ENCODE results near the gene ZC3HAV1L.
"Not testable (repeated sequence)": the region's sequence is repeated elsewhere in the genome, so short reads cannot be mapped to it uniquely, and the experiment has no call there.

Gene ZC3HAV1L

GRCh38 chr7:139016931-139017511 is 18.8 kb downstream of the ZC3HAV1L start:
- Mint-ChIP-seq H3K4me3 (no peak overlapping the region), H3K4me1 (ENCODE audit: low read depth) (no peaks in the 10 kb centered on the region), H3K9me3 (no peaks in the 10 kb centered on the region), H3K27me3 (peaks cover 5% of the 10 kb centered on the region), H3K27ac (no peak overlapping the region), H3K36me3 (ENCODE audit: low read depth) (no peaks in the 10 kb centered on the region)

GRCh38 chr7:139011373-139011772 is 24.5 kb downstream of the ZC3HAV1L start:
- Mint-ChIP-seq H3K27ac (no peak overlapping the region), H3K36me3 (ENCODE audit: low read depth) (no peaks in the 10 kb centered on the region), H3K4me3 (no peak overlapping the region), H3K4me1 (ENCODE audit: low read depth) (no peaks in the 10 kb centered on the region), H3K9me3 (no peaks in the 10 kb centered on the region), H3K27me3 (peaks cover 5% of the 10 kb centered on the region)

- Mint-ChIP-seq H3K4me1 (ENCODE audit: low read depth) (peaks cover under 1% of the 10 kb centered on the region), H3K9me3 (peaks cover 22% of the 10 kb centered on the region)
These were observed 31.3 kb downstream of the ZC3HAV1L start for GRCh38 chr7:139004321-139005090.

GRCh38 chr7:138999414-138999813 is 36.4 kb downstream of the ZC3HAV1L start:
- peaks cover 3% of the 10 kb centered on the region for H3K27me3 Mint-ChIP-seq
- H3K4me1 Mint-ChIP-seq (ENCODE audit: low read depth) = peaks cover 5% of the 10 kb centered on the region
- H3K36me3 Mint-ChIP-seq (ENCODE audit: low read depth) = no peaks in the 10 kb centered on the region
- no peak overlapping the region for H3K27ac Mint-ChIP-seq
- H3K9me3 Mint-ChIP-seq = peaks cover 5% of the 10 kb centered on the region
- H3K4me3 Mint-ChIP-seq = no peak overlapping the region

More at GRCh38 chr7:139004321-139005090, 31.3 kb downstream of the ZC3HAV1L start:
- peaks cover 3% of the 10 kb centered on the region for H3K27me3 Mint-ChIP-seq
- H3K27ac Mint-ChIP-seq = no peak overlapping the region
- no peaks in the 10 kb centered on the region for H3K36me3 Mint-ChIP-seq (ENCODE audit: low read depth)
- H3K4me3 Mint-ChIP-seq = no peak overlapping the region

- no peak overlapping the region for H3K27ac Mint-ChIP-seq
- H3K9me3 Mint-ChIP-seq = peaks cover 6% of the 10 kb centered on the region
- peaks cover 10% of the 10 kb centered on the region for H3K27me3 Mint-ChIP-seq
- H3K4me3 Mint-ChIP-seq = no peak overlapping the region
- no peaks in the 10 kb centered on the region for H3K4me1 Mint-ChIP-seq (ENCODE audit: low read depth)
- H3K36me3 Mint-ChIP-seq (ENCODE audit: low read depth) = no peaks in the 10 kb centered on the region
These were observed 43.8 kb downstream of the ZC3HAV1L start for GRCh38 chr7:138992052-138992531.

- Mint-ChIP-seq H3K36me3 (ENCODE audit: low read depth) (no peaks in the 10 kb centered on the region), H3K27me3 (peaks cover 19% of the 10 kb centered on the region), H3K27ac (no peak overlapping the region), H3K4me3 (no peak overlapping the region), H3K9me3 (peaks cover 6% of the 10 kb centered on the region), H3K4me1 (ENCODE audit: low read depth) (no peaks in the 10 kb centered on the region)
These were observed 48.2 kb downstream of the ZC3HAV1L start for GRCh38 chr7:138987686-138988085.

- Mint-ChIP-seq H3K9me3 (no peaks in the 10 kb centered on the region), H3K27me3 (peaks cover 43% of the 10 kb centered on the region), H3K4me3 (peak overlapping the region; percentile 60), H3K27ac (no peak overlapping the region), H3K36me3 (ENCODE audit: low read depth) (no peaks in the 10 kb centered on the region), H3K4me1 (ENCODE audit: low read depth) (peaks cover 14% of the 10 kb centered on the region)
These were observed 53.6 kb downstream of the ZC3HAV1L start for GRCh38 chr7:138982204-138982623.

GRCh38 chr7:138981332-138982203 is 54.3 kb downstream of the ZC3HAV1L start, which contains the start of gene KIAA1549:
TSS of gene KIAA1549 (minus strand) at chr7:138981389. CDS start at chr7:138981269, 120 bp downstream.
- Mint-ChIP-seq H3K4me3 (peak within 1 kb of the TSS; percentile 84), H3K36me3 (ENCODE audit: low read depth) (no peaks in the 10 kb centered on the region), H3K4me1 (ENCODE audit: low read depth) (peaks cover 14% of the 10 kb centered on the region), H3K9me3 (no peaks in the 10 kb centered on the region), H3K27me3 (peaks cover 43% of the 10 kb centered on the region), H3K27ac (peak within 1 kb of the TSS; percentile 75)

GRCh38 chr7:138980563-138981291 is 55.1 kb downstream of the ZC3HAV1L start:
- H3K4me3 Mint-ChIP-seq = peak overlapping the region; percentile 84
- peaks cover 14% of the 10 kb centered on the region for H3K4me1 Mint-ChIP-seq (ENCODE audit: low read depth)
- no peaks in the 10 kb centered on the region for H3K36me3 Mint-ChIP-seq (ENCODE audit: low read depth)
- H3K27ac Mint-ChIP-seq = peak overlapping the region; percentile 75
- peaks cover 38% of the 10 kb centered on the region for H3K27me3 Mint-ChIP-seq
- H3K9me3 Mint-ChIP-seq = no peaks in the 10 kb centered on the region

GRCh38 chr7:138979988-138980562 is 55.8 kb downstream of the ZC3HAV1L start:
- Mint-ChIP-seq H3K9me3 (no peaks in the 10 kb centered on the region), H3K36me3 (ENCODE audit: low read depth) (no peaks in the 10 kb centered on the region), H3K27ac (no peak overlapping the region), H3K4me3 (peak overlapping the region; percentile 84), H3K27me3 (peaks cover 40% of the 10 kb centered on the region), H3K4me1 (ENCODE audit: low read depth) (peaks cover 14% of the 10 kb centered on the region)

- H3K4me3 Mint-ChIP-seq = peak overlapping the region; percentile 24
- peaks cover 43% of the 10 kb centered on the region for H3K27me3 Mint-ChIP-seq
- H3K36me3 Mint-ChIP-seq (ENCODE audit: low read depth) = no peaks in the 10 kb centered on the region
- no peaks in the 10 kb centered on the region for H3K9me3 Mint-ChIP-seq
- H3K27ac Mint-ChIP-seq = no peak overlapping the region
- H3K4me1 Mint-ChIP-seq (ENCODE audit: low read depth) = peaks cover 14% of the 10 kb centered on the region
These were observed 56.4 kb downstream of the ZC3HAV1L start for GRCh38 chr7:138979226-138979979.

GRCh38 chr7:138978541-138979184 is 57.2 kb downstream of the ZC3HAV1L start:
- H3K36me3 Mint-ChIP-seq (ENCODE audit: low read depth) = no peaks in the 10 kb centered on the region
- H3K27ac Mint-ChIP-seq = no peak overlapping the region
- H3K9me3 Mint-ChIP-seq = no peaks in the 10 kb centered on the region
- peaks cover 14% of the 10 kb centered on the region for H3K4me1 Mint-ChIP-seq (ENCODE audit: low read depth)
- no peak overlapping the region for H3K4me3 Mint-ChIP-seq
- H3K27me3 Mint-ChIP-seq = peaks cover 46% of the 10 kb centered on the region

GRCh38 chr7:138976161-138976560 is 59.7 kb downstream of the ZC3HAV1L start:
- not testable (repeated sequence) for H3K9me3 Mint-ChIP-seq; H3K4me1 Mint-ChIP-seq (ENCODE audit: low read depth); H3K36me3 Mint-ChIP-seq (ENCODE audit: low read depth); H3K27ac Mint-ChIP-seq; H3K4me3 Mint-ChIP-seq
- H3K27me3 Mint-ChIP-seq = peaks cover 38% of the 10 kb centered on the region

Data from stimulated activated naive CD8-positive, alpha-beta T cell treated with anti-CD3 and anti-CD28 coated beads, Interleukin-15, Interleukin-2, amounts not matched to agents 100 ng/mL and 50 ng/mL, for 24 hours (primary cell).